GM18499 (cell line): ENCODE measurements around the gene RINL.
"Not testable (repeated sequence)": the region's sequence is repeated elsewhere in the genome, so short reads cannot be mapped to it uniquely, and the experiment has no call there.

Source experiments
- ATAC-seq: cut with Tn5 transposase; IDR thresholded peaks from one replicate; pipeline ENCODE4 v1.9.1; 2021; ENCODE audit warnings: moderate number of reproducible peaks; ENCODE audit not compliant: insufficient read depth, unreplicated experiment

RINL gene

GRCh38 chr19:38837656-38838121, 40.4 kb downstream of the RINL start:
- no peak for ATAC-seq

GRCh38 chr19:38836983-38837626, 41.0 kb downstream of the RINL start:
- ATAC-seq = no peak

GRCh38 chr19:38836159-38836982, 41.7 kb downstream of the RINL start:
- ATAC-seq = no peak

GRCh38 chr19:38834590-38834989, 43.5 kb downstream of the RINL start:
- no peak for ATAC-seq

GRCh38 chr19:38834104-38834490, 44.0 kb downstream of the RINL start:
- no peak for ATAC-seq

- ATAC-seq = no peak
These were observed 45.0 kb downstream of the RINL start for GRCh38 chr19:38833092-38833425.

GRCh38 chr19:38831142-38831605, 46.9 kb downstream of the RINL start:
- ATAC-seq = no peak

GRCh38 chr19:38830039-38830733, 47.9 kb downstream of the RINL start:
- ATAC-seq = no peak

GRCh38 chr19:38829203-38829602, 48.9 kb downstream of the RINL start:
- not testable (repeated sequence) for ATAC-seq

GRCh38 chr19:38826856-38827551, 51.1 kb downstream of the RINL start:
- no peak for ATAC-seq

GRCh38 chr19:38825936-38826335, 52.1 kb downstream of the RINL start:
- not testable (repeated sequence) for ATAC-seq

GRCh38 chr19:38821230-38821825, 56.7 kb downstream of the RINL start:
- ATAC-seq = not testable (repeated sequence)

- ATAC-seq = no peak
These were observed 58.7 kb downstream of the RINL start for GRCh38 chr19:38819231-38819920.
